Measurements from ENCODE around the gene MIR17HG.

The MIR17HG gene

DNA sequence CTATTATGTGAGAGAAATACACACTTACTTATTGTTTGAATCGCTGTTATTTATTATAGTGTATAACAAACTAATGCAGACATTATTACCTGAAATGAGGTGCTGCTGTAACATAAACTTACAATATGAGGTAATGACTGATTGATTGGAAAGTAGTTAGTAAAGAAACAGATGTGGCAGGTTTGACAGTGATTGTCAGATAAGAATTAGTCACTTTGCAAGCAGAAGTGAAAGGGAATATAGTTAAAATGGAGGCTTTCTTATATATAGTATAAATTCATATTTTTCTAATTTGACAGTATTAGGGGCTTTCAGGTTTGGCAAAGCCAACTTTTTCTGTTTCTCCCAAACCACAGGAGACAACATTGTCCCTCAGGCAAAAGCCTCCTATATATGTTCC lies 20.6 kb downstream of the MIR17HG start:
- in situ Hi-C loops (cut with MboI; ENCODE audit: low sequenced_read_pairs), result no loop called here

DNA sequence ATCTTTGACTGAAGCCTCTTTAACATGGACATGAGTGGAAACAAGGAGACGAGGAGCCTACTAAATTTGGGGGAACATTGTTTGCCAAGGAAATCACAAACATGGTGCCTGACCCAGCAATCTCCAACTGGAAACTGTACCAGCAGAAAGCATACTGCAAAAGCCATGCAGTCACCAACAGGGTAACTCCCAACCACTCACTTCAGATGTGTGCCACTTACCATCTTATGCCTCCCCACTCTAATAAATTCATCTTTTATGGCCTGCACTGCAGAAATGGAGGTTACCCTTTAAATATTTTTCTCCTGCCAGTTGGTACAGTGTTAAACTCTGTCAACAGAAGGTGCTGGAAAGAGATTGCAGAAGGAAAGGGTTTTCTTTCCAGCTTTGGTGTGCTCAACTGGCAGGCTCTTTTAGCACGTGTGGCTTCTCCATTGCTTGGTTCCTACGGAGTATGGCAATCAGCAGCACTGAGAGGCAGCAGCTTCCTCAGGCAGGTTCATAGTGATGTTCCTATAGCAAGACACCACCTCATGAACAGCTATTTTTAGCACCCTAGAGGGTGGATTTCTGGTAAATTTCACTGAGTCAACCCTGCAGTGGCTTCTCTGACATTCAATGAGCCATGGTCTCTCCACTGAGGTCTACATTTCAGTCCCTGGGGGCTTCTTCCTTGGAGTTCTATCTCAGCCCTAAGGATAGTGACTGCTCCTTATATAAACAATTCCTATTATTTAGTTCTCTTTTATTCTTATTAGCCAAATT lies 21.4 kb downstream of the MIR17HG start:
- in situ Hi-C loops (cut with MboI; ENCODE audit: low sequenced_read_pairs), result no loop called here

DNA sequence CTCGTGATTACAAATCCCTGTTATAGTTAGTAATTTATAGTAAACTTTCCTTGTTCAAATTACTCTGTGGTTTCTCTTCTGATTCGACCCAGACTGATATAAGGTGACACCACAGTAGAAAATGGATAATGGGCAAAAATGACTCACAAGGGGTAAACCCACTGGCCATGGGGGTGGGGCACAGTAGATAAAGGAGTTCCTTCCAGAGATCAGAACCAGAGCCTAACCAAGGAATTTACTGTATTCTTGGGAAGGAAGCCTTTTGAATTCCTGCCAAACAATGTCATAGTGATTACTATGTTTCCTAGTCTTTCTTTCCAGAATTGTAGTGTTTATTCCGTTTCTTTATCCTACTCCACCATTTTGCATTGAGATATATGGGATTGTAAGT lies 21.9 kb downstream of the MIR17HG start:
- in situ Hi-C loops (cut with MboI; ENCODE audit: low sequenced_read_pairs), result no loop called here

DNA sequence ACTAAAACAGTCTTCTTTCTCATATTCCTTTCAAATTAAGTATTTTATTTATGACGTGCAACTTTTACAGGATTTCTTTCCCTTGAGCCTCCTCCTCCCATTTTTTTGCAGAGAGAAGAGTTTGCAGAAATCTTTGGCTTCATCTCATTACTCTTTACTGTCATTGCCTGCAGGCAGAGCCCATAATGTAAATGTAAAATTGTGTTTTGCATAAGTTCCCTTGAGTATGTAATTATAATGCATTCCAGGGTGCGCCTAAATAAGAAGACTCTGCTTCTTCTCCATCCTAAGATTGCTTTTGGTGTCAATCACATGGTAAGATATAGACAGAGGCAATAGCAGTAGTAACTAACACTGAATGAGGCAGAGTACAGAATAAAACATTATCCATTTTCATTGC lies 23.0 kb downstream of the MIR17HG start:
- in situ Hi-C loops (cut with MboI; ENCODE audit: low sequenced_read_pairs), result no loop called here

DNA sequence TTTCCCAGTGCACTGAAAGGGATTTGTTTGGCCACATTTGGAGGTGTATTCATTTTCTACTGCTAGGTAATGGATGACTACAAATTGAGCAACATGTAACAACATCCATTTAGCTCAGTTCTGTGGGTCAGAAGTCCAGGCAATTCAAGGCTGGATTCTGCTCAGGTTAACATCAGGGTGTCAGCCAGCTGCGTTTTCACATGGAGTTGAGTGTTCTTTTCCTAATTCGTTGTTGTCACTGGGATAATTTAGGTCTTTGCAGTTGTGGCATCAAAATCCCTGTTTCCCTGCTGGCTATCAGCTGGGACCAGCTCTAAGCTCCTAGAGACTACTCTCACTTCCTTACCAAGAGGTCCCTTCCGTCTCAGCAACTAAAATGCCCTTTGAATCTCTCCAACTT lies 25.4 kb downstream of the MIR17HG start:
- in situ Hi-C loops (cut with MboI; ENCODE audit: low sequenced_read_pairs), result no loop called here

DNA sequence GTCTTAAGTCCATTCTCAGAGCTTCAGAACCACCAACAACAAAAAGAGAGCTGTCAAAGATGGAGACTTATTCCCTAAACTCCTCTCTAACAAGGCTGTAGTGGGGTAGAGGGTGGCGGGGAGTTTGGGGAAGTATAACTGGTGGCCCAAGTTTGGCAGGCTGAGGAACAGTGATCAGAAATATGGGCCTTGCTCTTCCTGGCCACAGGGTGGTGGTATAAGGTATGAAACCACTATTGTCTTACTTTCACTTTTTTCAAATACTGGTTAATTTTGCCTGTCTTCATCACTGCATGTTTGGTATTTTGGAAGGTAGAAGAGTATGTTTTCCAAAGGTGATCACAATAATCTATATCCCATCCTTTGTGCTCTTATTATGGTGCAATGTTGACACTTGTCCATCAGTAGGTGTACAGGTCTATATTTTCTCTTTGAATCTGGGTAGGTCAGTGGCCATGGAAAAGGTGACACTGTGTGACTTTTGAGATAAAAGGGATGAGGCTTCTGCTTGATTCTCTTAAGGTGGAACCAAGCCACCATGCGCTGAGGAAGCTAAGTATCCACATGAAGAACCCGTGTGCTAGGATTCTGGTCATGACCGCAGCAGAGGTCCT lies 27.7 kb downstream of the MIR17HG start:
- in situ Hi-C loops (cut with MboI; ENCODE audit: low sequenced_read_pairs), result no loop called here

DNA sequence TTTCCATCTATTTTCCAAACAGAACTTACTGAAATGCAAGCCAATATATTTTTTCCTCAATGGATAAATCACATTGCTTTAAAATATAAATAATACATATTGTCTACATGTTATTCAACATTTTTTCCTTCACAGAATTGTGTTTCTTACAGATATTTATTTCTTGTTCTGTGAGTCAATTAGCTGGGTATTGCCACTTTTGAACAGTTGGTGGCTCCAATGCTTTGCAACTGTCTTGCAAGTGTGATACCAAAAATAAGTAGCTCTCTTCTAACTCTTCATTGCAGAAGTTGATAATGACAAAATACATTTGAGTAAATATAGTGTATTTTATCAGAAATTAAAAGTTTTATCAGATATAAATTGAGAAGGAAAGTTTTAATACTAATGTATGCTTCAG lies 33.9 kb downstream of the MIR17HG start:
- in situ Hi-C loops (cut with MboI; ENCODE audit: low sequenced_read_pairs), result no loop called here

DNA sequence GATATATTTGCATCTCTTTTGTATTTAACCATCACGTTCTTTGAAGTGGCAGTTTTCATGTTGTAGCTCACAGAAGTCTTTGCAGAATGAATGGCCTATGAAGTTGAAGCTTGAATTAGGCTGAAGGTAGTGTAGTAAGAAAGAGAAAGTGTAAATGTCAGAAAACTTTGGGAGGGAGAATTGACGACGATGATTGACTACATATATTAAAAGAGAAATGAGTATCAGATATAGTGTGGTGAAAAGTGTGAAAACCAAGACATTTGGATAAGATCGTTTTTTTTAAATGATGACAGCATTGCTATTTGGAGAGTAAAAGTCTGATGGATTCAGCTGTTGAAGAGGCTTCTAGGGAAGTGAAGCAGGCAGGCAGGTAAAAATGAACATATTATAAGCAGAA lies 36.3 kb downstream of the MIR17HG start:
- in situ Hi-C loops (cut with MboI; ENCODE audit: low sequenced_read_pairs), result no loop called here

DNA sequence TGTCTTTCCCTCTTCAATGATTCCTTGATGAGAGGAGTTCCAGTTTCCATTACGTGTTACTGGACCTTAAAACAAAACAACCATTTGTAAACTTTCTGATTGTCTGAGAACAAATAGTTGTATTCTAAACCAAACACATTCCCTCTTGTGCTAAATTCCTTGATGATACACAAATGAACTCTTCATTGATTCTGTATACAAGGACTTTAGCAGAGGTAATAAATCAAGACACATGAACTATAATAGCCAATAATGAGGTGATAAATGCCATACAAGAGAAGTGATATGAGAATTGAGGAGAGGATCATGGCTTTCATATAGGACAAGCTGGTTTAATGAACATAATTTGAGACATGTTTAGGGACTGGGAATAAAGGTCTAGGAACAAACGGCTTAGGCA lies 37.4 kb downstream of the MIR17HG start:
- in situ Hi-C loops (cut with MboI; ENCODE audit: low sequenced_read_pairs), result no loop called here

DNA sequence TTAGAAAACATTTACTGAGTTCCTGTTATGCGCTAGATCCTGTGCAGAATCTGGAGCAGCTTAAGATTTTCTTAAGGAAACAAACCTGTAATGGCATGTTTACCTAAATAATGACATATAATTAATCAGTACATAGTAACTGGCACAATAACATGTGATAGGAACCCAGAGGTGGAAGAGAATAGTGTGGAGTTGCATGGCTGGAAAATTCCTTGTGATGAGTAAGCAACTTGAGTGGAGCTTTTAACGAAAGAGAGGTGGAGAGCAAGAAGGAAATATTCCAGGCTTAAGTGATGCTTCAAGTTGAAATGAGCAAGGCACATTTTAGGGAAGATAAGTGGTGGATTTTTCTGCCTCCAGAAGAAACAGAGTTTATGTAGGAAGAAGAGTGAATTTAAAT lies 41.7 kb downstream of the MIR17HG start:
- in situ Hi-C loops (cut with MboI; ENCODE audit: low sequenced_read_pairs), result no loop called here

DNA sequence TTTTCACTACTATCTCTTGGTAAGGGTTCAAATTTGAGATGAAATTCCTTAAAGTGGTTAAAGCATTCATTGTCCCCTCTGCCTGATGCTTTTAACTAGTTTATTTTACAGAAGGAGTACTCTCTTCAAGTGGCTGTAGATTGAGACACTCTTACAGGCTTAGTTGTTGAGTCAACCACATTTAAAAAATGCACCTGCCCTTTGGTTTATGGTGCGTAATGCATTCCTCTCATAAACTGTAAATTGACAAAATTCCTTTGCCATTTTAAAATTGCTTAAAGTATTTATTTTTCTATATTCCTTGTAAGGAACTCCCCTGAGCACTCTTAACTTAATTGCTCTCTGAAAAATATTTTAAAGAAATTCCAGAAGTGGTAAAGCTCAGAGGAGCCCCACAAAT lies 50.1 kb downstream of the MIR17HG start:
- in situ Hi-C loops (cut with MboI; ENCODE audit: low sequenced_read_pairs), result no loop called here

DNA sequence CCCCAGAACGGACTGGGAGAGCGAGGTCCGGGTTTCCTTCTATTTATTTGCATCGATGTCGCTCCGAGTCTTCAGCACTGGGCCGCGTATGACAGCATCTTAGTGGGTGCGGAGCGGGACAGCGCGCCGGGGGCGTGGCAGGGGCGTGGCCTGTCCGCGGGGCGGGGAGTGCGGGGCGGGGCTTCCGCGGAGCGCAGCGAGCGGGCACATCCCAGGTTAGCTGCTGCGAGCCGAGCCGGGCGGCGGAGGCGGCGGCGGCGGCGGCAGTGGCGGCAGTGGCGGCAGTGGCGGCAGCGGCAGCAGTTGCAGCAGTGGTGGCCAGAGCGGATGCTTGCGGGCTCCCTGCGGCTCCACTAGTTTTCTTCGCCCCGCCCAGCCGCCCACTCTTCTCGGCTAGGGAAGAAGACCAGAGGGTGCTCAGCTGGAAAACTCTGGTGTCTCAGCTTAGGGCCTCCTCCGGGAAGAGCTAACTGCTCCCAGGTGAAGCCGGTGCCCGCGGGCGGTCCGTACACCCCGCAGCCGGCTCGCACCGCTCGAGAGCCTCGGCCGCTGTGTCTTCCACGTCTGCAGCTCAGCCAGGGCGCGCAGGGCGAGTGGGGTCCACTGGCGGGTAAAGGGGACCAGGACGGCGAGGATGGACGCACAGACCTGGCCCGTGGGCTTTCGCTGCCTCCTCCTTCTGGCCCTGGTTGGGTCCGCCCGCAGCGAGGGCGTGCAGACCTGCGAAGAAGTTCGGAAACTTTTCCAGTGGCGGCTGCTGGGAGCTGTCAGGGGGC lies 51.1 kb downstream of the MIR17HG start, which contains the start of gene GPC5:
Gene GPC5, plus strand, starts transcription at position 209 of the 776 bp plus-strand sequence.
- in situ Hi-C loops (cut with MboI; ENCODE audit: low sequenced_read_pairs), result no loop called here

DNA sequence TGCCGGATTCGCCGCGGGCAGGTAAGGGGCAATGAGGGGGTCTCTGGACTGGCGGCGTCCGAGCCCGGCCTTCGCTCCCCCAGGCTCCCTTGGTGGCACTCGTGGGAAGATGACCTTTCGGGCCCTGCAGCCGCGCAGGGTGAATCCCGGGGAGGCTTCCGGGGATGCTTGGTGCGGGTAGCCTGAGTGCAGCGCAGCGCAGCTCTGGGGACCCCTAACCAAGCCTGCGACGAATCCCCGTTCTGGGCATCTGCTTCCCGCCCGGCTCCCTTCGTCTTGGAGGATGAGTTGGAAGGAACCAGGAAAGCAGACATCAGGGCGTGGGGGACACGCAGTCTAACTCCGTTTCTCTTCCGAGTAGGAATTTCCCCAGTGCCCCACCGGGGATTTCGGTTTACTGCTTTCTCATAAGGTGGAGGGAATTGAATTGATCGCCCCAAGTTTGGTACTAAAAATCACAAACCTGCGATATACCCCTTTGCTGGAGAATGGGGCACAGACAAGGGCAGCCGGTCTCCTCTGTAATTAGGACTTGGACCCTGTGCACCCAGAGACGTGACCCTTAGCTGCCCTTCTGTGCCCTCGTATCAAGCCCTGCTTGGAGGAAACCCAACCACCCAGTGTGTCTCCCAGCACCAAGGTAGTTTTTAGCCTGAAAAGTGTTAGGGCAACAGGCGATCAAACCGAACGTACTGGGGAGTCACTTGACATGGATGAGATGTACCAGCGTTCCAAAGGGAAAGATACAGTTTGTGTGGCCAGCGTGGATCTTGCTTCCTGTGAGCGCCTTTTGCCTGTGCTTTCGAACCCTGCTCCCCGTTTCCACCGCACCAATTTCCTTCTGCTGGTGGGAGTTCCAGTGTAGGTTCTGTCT lies 51.9 kb downstream of the MIR17HG start:
- in situ Hi-C loops (cut with MboI; ENCODE audit: low sequenced_read_pairs), result no loop called here

DNA sequence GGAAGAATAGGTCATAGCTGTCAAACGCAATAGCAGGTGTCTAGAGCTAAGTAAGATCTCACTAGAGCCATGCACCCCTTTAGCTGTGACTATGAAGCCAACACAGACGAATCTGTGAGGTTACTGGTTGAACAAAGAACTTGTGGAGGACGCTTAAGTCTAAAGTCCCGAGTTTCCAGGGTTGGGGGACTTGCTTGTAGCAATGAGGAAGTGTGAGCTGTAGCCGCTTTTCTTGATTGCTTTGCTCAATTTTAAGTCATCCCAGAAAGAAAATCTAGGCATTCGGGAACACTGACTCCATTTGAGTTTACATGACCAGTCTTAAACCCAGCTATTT lies 52.5 kb downstream of the MIR17HG start:
- in situ Hi-C loops (cut with MboI; ENCODE audit: low sequenced_read_pairs), result no loop called here

DNA sequence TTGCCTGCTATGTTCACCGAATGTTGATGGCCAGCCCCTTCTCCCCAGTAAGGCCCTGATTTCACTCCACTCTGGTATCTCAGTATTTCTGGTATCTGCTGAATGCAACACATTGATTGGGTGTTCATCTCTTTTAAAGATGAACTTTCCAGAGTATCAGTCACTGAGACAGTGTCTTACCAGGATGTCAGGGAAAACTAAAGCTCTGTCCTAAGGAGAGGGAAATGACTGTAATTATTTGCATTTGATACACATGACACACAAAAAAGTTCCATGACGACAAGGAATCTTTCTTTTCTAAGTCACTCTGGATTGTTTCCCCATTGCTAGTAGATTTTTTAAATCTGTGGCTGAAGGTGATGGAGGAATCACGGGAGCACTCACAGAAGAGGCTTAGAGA lies 53.2 kb downstream of the MIR17HG start:
- in situ Hi-C loops (cut with MboI; ENCODE audit: low sequenced_read_pairs), result no loop called here

DNA sequence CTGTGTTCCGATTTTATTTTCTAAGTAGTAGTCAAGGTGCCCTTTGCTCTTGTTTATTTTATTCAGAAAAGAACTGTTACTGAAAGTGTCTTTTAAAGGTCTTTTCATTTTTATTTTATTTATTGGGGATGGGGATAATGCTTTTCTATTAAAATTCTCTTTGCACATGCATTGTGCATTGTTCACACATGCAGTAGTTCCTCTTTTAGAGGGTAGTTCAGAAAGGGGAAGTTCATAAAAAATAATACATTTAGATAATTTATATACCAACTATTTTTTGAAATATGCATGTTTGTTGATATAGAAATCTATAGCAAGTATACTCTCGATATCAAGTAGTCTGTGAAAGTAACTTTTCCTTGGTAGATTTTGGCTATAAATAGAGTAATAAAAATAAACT lies 54.4 kb downstream of the MIR17HG start:
- in situ Hi-C loops (cut with MboI; ENCODE audit: low sequenced_read_pairs), result no loop called here
